GM23338 (cell line): ENCODE data around the gene RFC1. TPM values are rescaled to one million over a fixed set of nuclear protein-coding genes. Genes with fewer than 3 reads are reported as not detected.
A peak's percentile ranks its signal among the peaks of the same experiment; 100 is the strongest.

Source experiments
- ATAC-seq: fragments of 200-7000 bp; cut with Tn5 transposase; 3 replicates; pipeline ENCODE4 v1.9.1; 2020
- DNase-seq: peaks from one replicate; pipeline ENCODE4 v3.0.0-alpha.2; 2015; ENCODE audit warnings: low spot score
- H2AFZ ChIP-seq: fragments of 200-600 bp; sonication (generic); 2 replicates; pipeline ENCODE4 v1.8.0; 2016; ENCODE audit warnings: antibody characterized with exemption, mild to moderate bottlenecking, moderate library complexity
- H3F3A ChIP-seq: fragments of 200-600 bp; sonication (generic); replicated peaks from 2 replicates; pipeline ENCODE4 v1.8.0; 2017; ENCODE audit warnings: antibody characterized with exemption, mixed run types, low read depth
- H3K27ac ChIP-seq: fragments of 200-600 bp; sonication (generic); 2 replicates; pipeline ENCODE4 v1.6.1; 2016; ENCODE audit warnings: low read depth
- H3K27me3 ChIP-seq: fragments of 200-600 bp; sonication (generic); 2 replicates; pipeline ENCODE4 v1.8.0; 2016; ENCODE audit warnings: mild to moderate bottlenecking, mixed run types, moderate library complexity; ENCODE audit not compliant: insufficient read depth
- H3K36me3 ChIP-seq: fragments of 200-600 bp; sonication (generic); 2 replicates; pipeline ENCODE4 v1.8.0; 2016; ENCODE audit warnings: mild to moderate bottlenecking; ENCODE audit not compliant: insufficient read depth
- H3K4me1 ChIP-seq: fragments of 200-600 bp; sonication (generic); 2 replicates; pipeline ENCODE4 v1.8.0; 2016; ENCODE audit warnings: mild to moderate bottlenecking, moderate library complexity; ENCODE audit not compliant: insufficient read depth
- H3K4me2 ChIP-seq: fragments of 200-600 bp; sonication (generic); 2 replicates; pipeline ENCODE4 v1.7.1; 2017; ENCODE audit warnings: mixed run types
- H3K4me3 ChIP-seq: fragments of 200-600 bp; sonication (generic); 2 replicates; pipeline ENCODE4 v1.6.1; 2016; ENCODE audit warnings: mixed run types
- H3K79me2 ChIP-seq: fragments of 200-600 bp; sonication (generic); replicated peaks from 2 replicates; pipeline ENCODE4 v1.8.0; 2017; ENCODE audit warnings: mild to moderate bottlenecking; ENCODE audit not compliant: insufficient read depth
- H3K9me2 ChIP-seq: fragments of 200-600 bp; sonication (generic); 2 replicates; pipeline ENCODE4 v1.8.0; 2017; ENCODE audit not compliant: insufficient read depth
- H4K20me1 ChIP-seq: fragments of 200-600 bp; sonication (generic); replicated peaks from 2 replicates; pipeline ENCODE4 v1.8.0; 2017; ENCODE audit warnings: mild to moderate bottlenecking; ENCODE audit not compliant: insufficient read depth
- H3K27ac Mint-ChIP-seq: 2 replicates; pipeline ENCODE4 v1.8.0; 2020; ENCODE audit warnings: inconsistent platforms, mild to moderate bottlenecking, moderate library complexity, mixed read lengths
- H3K27me3 Mint-ChIP-seq: 3 replicates; pipeline ENCODE4 v1.8.0; 2022; ENCODE audit warnings: low read depth, mild to moderate bottlenecking, moderate library complexity, mixed read lengths, inconsistent platforms; ENCODE audit not compliant: insufficient read depth, poor library complexity
- H3K36me3 Mint-ChIP-seq: 3 replicates; pipeline ENCODE4 v1.8.0; 2021; ENCODE audit warnings: low read depth, mild to moderate bottlenecking, inconsistent platforms, moderate library complexity, mixed read lengths
- H3K4me1 Mint-ChIP-seq: 3 replicates; pipeline ENCODE4 v1.8.0; 2020; ENCODE audit warnings: mild to moderate bottlenecking, inconsistent platforms, mixed read lengths
- H3K4me3 Mint-ChIP-seq: 3 replicates; pipeline ENCODE4 v1.8.0; 2021; ENCODE audit warnings: moderate library complexity, mild to moderate bottlenecking, inconsistent platforms, mixed read lengths
- H3K9me3 Mint-ChIP-seq: 3 replicates; pipeline ENCODE4 v1.8.0; 2020; ENCODE audit warnings: moderate library complexity, mild to moderate bottlenecking, inconsistent platforms, mixed read lengths
- CREB1 ChIP-seq: fragments of 250-450 bp; sonication (Bioruptor Pico); IDR thresholded peaks from 2 replicates; pipeline ENCODE4 v1.5.0; 2020; ENCODE audit warnings: low read depth, mild to moderate bottlenecking, moderate library complexity
- EZH2phosphoT487 ChIP-seq: fragments of 200-600 bp; sonication (generic); IDR thresholded peaks from one replicate; pipeline ENCODE4 v1.8.1; 2018; ENCODE audit warnings: antibody characterized with exemption; ENCODE audit not compliant: unreplicated experiment
- JUNB ChIP-seq: IDR thresholded peaks from one replicate; pipeline ENCODE4 v1.6.1; 2016; ENCODE audit warnings: antibody characterized with exemption; ENCODE audit not compliant: unreplicated experiment
- NANOG ChIP-seq: IDR thresholded peaks from 2 replicates; pipeline ENCODE4 v1.6.1; 2016; ENCODE audit warnings: antibody characterized with exemption, borderline replicate concordance
- POLR2AphosphoS5 ChIP-seq: IDR thresholded peaks from 2 replicates; pipeline ENCODE4 v1.6.1; 2016; ENCODE audit warnings: antibody characterized with exemption, low read depth
- STAT1 ChIP-seq: IDR thresholded peaks from one replicate; pipeline ENCODE4 v1.6.1; 2016; ENCODE audit warnings: antibody characterized with exemption; ENCODE audit not compliant: unreplicated experiment
- ZNF331 ChIP-seq: fragments of 250-450 bp; sonication (Bioruptor Pico); IDR thresholded peaks from 2 replicates; pipeline ENCODE4 v1.5.0; 2020; ENCODE audit warnings: low read depth, mild to moderate bottlenecking, moderate library complexity
- polyA plus RNA-seq: library from polyadenylated mRNA; unstranded; fragments of >200 nt; fragmentation: Nextera tagmentation; extraction: Ambion mirVana; gene quantifications from 2 replicates; pipeline ENCODE4 v1.2.1, GENCODE V29; 2016
- total RNA-seq: library from RNA; depleted of rRNA; stranded (reverse); fragments of >200 nt; shearing (Covaris generic); gene quantifications from 2 replicates; pipeline ENCODE4 v1.2.3, GENCODE V29; 2014
- TF ChIP-seq, protein P1 (sequence below): IDR thresholded peaks from 2 replicates; pipeline ENCODE4 v1.6.1; 2016; ENCODE audit warnings: antibody characterized with exemption
- TF ChIP-seq, protein P2 (sequence below): IDR thresholded peaks from one replicate; pipeline ENCODE4 v1.6.1; 2018; ENCODE audit warnings: antibody characterized with exemption; ENCODE audit not compliant: unreplicated experiment

RFC1 gene
- total and polyA plus RNA-seq, 2 experiments from 2014 or later = 75.8 to 228 TPM

DNA sequence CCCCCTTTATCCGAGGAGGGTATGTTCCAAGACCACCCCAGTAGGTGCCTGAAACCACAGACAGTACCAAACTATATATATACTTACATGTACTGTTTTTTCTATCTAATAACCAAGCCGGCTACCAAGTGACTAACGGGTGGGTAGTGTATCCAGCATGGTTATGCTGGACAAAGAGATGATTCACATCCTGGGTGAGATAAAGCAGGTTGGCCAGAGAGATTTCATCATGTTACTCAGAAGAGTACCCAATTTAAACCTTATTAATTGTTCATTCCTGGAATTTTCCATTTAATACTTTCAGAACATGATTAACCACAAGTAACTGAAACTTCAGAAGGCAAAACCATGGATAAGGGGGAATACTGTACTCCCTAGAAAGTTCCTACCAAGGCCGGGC, 46.5 kb downstream of the RFC1 start (continued):
- TF ChIP-seq POLR2AphosphoS5 = no peak
- TF ChIP-seq, protein P1, sequence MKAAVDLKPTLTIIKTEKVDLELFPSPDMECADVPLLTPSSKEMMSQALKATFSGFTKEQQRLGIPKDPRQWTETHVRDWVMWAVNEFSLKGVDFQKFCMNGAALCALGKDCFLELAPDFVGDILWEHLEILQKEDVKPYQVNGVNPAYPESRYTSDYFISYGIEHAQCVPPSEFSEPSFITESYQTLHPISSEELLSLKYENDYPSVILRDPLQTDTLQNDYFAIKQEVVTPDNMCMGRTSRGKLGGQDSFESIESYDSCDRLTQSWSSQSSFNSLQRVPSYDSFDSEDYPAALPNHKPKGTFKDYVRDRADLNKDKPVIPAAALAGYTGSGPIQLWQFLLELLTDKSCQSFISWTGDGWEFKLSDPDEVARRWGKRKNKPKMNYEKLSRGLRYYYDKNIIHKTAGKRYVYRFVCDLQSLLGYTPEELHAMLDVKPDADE = no peak
- no peak for TF ChIP-seq NANOG

DNA sequence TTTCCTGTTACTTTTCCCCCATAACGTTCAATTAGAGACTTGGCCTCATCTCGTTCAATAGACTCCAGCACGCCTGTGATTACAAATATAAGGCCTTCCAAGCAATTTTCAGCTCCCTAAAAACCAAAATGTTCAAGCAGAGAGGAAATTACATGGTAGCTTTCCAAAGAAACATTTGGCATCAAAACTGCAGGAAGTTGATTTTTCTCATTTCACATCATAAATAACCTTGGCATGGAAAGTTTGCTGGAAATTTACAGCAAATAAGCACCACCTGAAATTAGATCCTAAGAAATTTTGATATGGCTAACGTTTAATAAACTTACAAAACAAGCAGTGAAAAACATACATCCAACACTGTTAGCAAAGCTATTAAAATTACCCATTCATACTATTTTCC, 53.3 kb downstream of the RFC1 start:
- TF ChIP-seq STAT1 (no peak), JUNB (no peak), EZH2phosphoT487 (no peak)
- Mint-ChIP-seq H3K27me3 (peaks cover 1% of the 10 kb centered on the region), H3K27ac (no peak overlapping the region), H3K4me1 (no peaks in the 10 kb centered on the region), H3K36me3 (peaks cover 35% of the 10 kb centered on the region), H3K9me3 (no peaks in the 10 kb centered on the region), H3K4me3 (no peak overlapping the region)
- no peak for ATAC-seq
- no peak overlapping the region for H3K4me3 ChIP-seq
- no peaks in the 10 kb centered on the region for H3K4me1 ChIP-seq
- H3K27ac ChIP-seq = no peak overlapping the region
- H3K79me2 ChIP-seq = no peaks in the 10 kb centered on the region; the same call in 1 of the 2 replicates
- no peaks in the 10 kb centered on the region for H3K27me3 ChIP-seq
- no peaks in the 10 kb centered on the region for H3F3A ChIP-seq
- H3K36me3 ChIP-seq = peaks cover 31% of the 10 kb centered on the region
- no peak overlapping the region for H3K4me2 ChIP-seq
- peaks cover 2% of the 10 kb centered on the region; the same call in 1 of the 2 replicates for H4K20me1 ChIP-seq
- H2AFZ ChIP-seq = no peak overlapping the region
- DNase-seq = no peak
- H3K9me2 ChIP-seq = no peaks in the 10 kb centered on the region

DNA sequence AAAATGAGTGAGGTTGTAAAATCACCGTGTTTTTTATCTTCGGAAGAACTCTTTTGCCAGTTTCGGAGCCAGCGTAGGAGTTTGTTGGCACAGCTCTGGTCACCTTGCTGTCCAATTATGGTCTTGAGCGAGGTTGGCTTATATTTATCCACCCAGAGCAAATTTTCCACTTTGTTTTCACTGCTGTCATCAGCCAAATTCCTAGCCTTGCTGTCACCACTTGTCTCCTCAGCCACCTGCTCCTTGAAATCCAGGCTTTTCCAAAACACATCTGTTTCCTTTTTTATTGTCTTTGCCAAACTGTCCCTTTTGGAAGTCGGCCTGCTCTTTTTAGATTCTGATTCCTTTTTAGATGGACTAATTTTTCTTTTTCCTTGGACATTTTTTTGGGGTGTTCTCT, 57.6 kb downstream of the RFC1 start:
- Histone ChIP-seq H3K4me1 (no peaks in the 10 kb centered on the region), H3K4me3 (no peak overlapping the region), H3K4me2 (no peak overlapping the region), H3K27me3 (no peaks in the 10 kb centered on the region), H3K9me2 (no peaks in the 10 kb centered on the region), H3K79me2 (no peaks in the 10 kb centered on the region; the same call in 1 of the 2 replicates), H3K36me3 (peaks cover 26% of the 10 kb centered on the region), H2AFZ (no peak overlapping the region), H4K20me1 (peaks cover 5% of the 10 kb centered on the region; the same call in 1 of the 2 replicates), H3K27ac (no peak overlapping the region), H3F3A (no peaks in the 10 kb centered on the region)
- no peak for DNase-seq
- H3K4me1 Mint-ChIP-seq = no peaks in the 10 kb centered on the region
- no peak for TF ChIP-seq EZH2phosphoT487
- peaks cover 57% of the 10 kb centered on the region for H3K36me3 Mint-ChIP-seq
- peak overlapping the region; percentile 24; the same call in 1 of the 2 replicates for H3K27ac Mint-ChIP-seq
- H3K27me3 Mint-ChIP-seq = peaks cover 1% of the 10 kb centered on the region
- no peak for ATAC-seq
- no peaks in the 10 kb centered on the region for H3K9me3 Mint-ChIP-seq
- no peak overlapping the region for H3K4me3 Mint-ChIP-seq

DNA sequence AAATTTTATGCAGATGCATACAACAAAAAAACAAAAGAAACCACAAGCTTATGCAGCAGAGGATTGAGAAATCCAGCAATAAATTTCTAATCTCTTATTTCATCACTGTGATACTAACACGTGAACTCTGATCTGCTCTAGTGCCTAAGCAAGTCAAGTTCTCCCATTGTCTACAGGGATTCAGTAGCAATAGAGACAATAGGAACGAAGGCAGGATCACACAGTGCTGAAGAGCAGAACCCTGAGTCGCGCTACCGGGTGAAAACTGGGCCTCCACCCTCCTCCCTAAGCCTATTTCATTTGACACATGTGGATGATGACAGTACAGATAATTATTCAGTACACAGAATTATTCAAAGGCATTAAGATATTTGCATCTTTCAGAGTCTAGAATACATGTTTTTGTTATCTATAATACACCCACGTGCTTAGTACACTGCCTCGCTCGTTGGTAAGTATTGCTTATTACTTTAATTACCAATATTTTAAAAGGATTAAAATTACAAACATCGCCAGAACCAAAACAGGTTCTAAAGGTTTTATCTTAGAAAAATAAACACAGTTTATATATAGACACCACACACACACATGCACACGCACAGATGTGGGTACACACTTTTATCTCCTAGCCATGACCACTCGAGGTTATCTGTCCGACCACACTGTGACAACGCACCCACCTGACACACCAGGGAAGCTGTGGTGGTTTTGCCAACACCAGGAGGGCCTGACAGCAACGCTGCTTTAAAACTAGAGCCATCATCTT, 60.1 kb downstream of the RFC1 start:
- ATAC-seq (peak; percentile 43; the same call in 2 of the 3 replicates), DNase-seq (no peak)
- H2AFZ ChIP-seq = no peak overlapping the region
- peaks cover 34% of the 10 kb centered on the region for H3K36me3 ChIP-seq
- no peaks in the 10 kb centered on the region for H3K27me3 ChIP-seq
- Mint-ChIP-seq H3K9me3 (no peaks in the 10 kb centered on the region), H3K4me1 (no peaks in the 10 kb centered on the region), H3K27me3 (no peaks in the 10 kb centered on the region), H3K36me3 (peaks cover 60% of the 10 kb centered on the region), H3K27ac (no peak overlapping the region), H3K4me3 (no peak overlapping the region)
- no peaks in the 10 kb centered on the region; the same call in 1 of the 2 replicates for H3K79me2 ChIP-seq
- H3K27ac ChIP-seq = peak overlapping the region; percentile 60; the same call in 1 of the 2 replicates
- H4K20me1 ChIP-seq = peaks cover 9% of the 10 kb centered on the region; the same call in 1 of the 2 replicates
- no peaks in the 10 kb centered on the region for H3K4me1 ChIP-seq
- H3K9me2 ChIP-seq = no peaks in the 10 kb centered on the region
- H3F3A ChIP-seq = 0 out of 2 replicates have a peak, but pooled peaks cover 2% of the 10 kb centered on the region
- H3K4me2 ChIP-seq = no peak overlapping the region
- no peak overlapping the region for H3K4me3 ChIP-seq
- no peak for TF ChIP-seq NANOG
- TF ChIP-seq, protein P2, sequence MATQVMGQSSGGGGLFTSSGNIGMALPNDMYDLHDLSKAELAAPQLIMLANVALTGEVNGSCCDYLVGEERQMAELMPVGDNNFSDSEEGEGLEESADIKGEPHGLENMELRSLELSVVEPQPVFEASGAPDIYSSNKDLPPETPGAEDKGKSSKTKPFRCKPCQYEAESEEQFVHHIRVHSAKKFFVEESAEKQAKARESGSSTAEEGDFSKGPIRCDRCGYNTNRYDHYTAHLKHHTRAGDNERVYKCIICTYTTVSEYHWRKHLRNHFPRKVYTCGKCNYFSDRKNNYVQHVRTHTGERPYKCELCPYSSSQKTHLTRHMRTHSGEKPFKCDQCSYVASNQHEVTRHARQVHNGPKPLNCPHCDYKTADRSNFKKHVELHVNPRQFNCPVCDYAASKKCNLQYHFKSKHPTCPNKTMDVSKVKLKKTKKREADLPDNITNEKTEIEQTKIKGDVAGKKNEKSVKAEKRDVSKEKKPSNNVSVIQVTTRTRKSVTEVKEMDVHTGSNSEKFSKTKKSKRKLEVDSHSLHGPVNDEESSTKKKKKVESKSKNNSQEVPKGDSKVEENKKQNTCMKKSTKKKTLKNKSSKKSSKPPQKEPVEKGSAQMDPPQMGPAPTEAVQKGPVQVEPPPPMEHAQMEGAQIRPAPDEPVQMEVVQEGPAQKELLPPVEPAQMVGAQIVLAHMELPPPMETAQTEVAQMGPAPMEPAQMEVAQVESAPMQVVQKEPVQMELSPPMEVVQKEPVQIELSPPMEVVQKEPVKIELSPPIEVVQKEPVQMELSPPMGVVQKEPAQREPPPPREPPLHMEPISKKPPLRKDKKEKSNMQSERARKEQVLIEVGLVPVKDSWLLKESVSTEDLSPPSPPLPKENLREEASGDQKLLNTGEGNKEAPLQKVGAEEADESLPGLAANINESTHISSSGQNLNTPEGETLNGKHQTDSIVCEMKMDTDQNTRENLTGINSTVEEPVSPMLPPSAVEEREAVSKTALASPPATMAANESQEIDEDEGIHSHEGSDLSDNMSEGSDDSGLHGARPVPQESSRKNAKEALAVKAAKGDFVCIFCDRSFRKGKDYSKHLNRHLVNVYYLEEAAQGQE = no peak
- no peak for TF ChIP-seq STAT1
- TF ChIP-seq ZNF331 (CRISPR knock-in tag) = no peak
- TF ChIP-seq, protein P1 = no peak
- no peak for TF ChIP-seq JUNB
- no peak for TF ChIP-seq EZH2phosphoT487
- TF ChIP-seq CREB1 (CRISPR knock-in tag) = no peak
